ENCODE data around the gene BBS4. TPM values are rescaled to one million over a fixed set of nuclear protein-coding genes. Genes with fewer than 3 reads are reported as not detected.

The BBS4 gene
- total and polyA plus RNA-seq, 2 of the 4 experiments (the other 2 are of a cell fraction), result 15.8 to 21.0 TPM

DNA sequence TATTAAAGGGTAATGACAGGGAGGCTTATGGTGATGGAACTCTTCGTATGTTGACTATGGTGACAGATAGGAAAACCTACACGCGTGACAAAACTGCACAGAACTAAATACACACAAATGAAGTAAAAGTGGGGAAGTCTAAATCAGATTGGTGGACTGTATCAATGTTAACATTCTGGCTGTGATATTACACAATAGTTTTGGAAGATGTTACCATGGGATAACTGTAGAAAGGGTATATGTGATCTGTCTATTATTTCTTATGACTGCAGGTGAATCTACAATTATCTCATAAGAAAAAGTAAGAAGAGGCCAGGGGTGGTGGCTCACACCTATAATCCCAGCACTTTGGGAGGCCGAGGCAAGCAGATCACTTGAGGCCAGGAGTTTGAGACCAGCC, 9.2 kb upstream of the BBS4 start:
- no peak overlapping the region for H3K4me2 ChIP-seq (ENCODE audit: low read depth, low read length)
- H4K91ac ChIP-seq (ENCODE audit: insufficient read depth, low read depth, low read length), result no peak overlapping the region
- H3K23ac ChIP-seq (ENCODE audit: low read depth, low read length), result no peak overlapping the region
- H4K5ac ChIP-seq (ENCODE audit: low read depth, low read length), result no peak overlapping the region
- BruUV-seq (replicated peaks), result no TSS peak
- no peak overlapping the region for H3K56ac ChIP-seq (ENCODE audit: extremely low read depth, insufficient read depth, low read length)
- no peaks in the 10 kb centered on the region for H3K79me1 ChIP-seq (ENCODE audit: low read depth in 1 of 2, low read length in 2 of 2)
- no peak overlapping the region for H2AFZ ChIP-seq (replicated peaks; ENCODE audit: low read length, poor library complexity)
- DNase-seq (no peak), ATAC-seq (ENCODE audit: low read depth) (no peak)
- no peak overlapping the region for H2AK9ac ChIP-seq (replicated peaks; ENCODE audit: low read depth, low read length, poor library complexity)
- H3K9me3 ChIP-seq (ENCODE audit: control insufficient read depth, insufficient read depth, low read length), result no peaks in the 10 kb centered on the region
- no peak overlapping the region for H2AK5ac ChIP-seq (ENCODE audit: low read depth, low read length)
- no peak overlapping the region for H4K8ac ChIP-seq (ENCODE audit: low read depth in 2 of 2, low read length in 2 of 2)
- H3K4me1 ChIP-seq (ENCODE audit: control insufficient read depth, insufficient read depth, low read length), result no peaks in the 10 kb centered on the region
- no peaks in the 10 kb centered on the region for H3K36me3 ChIP-seq (ENCODE audit: control insufficient read depth, insufficient read depth, low read length)
- no peak overlapping the region for H3K4me3 ChIP-seq (ENCODE audit: insufficient read depth, low read depth, low read length)
- dilution Hi-C loops (cut with HindIII; ENCODE audit: low sequenced_read_pairs, unreplicated experiment) (no loop called here), in situ Hi-C loops (cut with MboI; ENCODE audit: low sequenced_read_pairs) (loop anchor here (10.0 kb wide), 2 partner anchors 62 to 372 kb away; no protein-coding TSS in a partner anchor), intact Hi-C loops (cut with micrococcal nuclease) (no loop called here)
- H3K9me1 ChIP-seq (ENCODE audit: insufficient read depth, low read length), result no peaks in the 10 kb centered on the region
- no peak overlapping the region for H2BK15ac ChIP-seq (ENCODE audit: low read depth, low read length)
- ChIA-PET POLR2A (ENCODE audit: unreplicated experiment) (no interaction called here), CTCF (no interaction called here)
- no peak overlapping the region for H3K27ac ChIP-seq (ENCODE audit: insufficient read depth, low read length)
- H3K14ac ChIP-seq (replicated peaks; ENCODE audit: low read depth, low read length), result no peak overlapping the region
- TF ChIP-seq NFE2L2 (IDR thresholded peaks at IDR 0.05; ENCODE audit: low read depth, low read length) (no peak), RAD21 (IDR thresholded peaks at IDR 0.05; ENCODE audit: low read length) (no peak), MXI1 (IDR thresholded peaks at IDR 0.05; ENCODE audit: borderline replicate concordance, low read depth, low read length) (no peak), CEBPB (IDR thresholded peaks at IDR 0.05; ENCODE audit: low read depth, low read length) (peak; percentile 72), FOS (IDR thresholded peaks at IDR 0.05; ENCODE audit: low read depth, low read length) (no peak), CHD1 (IDR thresholded peaks at IDR 0.05; ENCODE audit: low read depth, low read length) (no peak), RCOR1 (IDR thresholded peaks at IDR 0.05; ENCODE audit: insufficient replicate concordance, low read length) (no peak)
- H3K27me3 ChIP-seq (ENCODE audit: control insufficient read depth, insufficient read depth, low read length), result peaks cover 37% of the 10 kb centered on the region
- no peak overlapping the region for H3K4ac ChIP-seq (ENCODE audit: low read depth, low read length)
- H2BK20ac ChIP-seq (ENCODE audit: low read depth, low read length), result no peak overlapping the region
- no peak overlapping the region for H3K9ac ChIP-seq (ENCODE audit: low read depth, low read length)
- no peak overlapping the region for H2BK120ac ChIP-seq (ENCODE audit: low read depth, low read length)
- no peaks in the 10 kb centered on the region for H4K20me1 ChIP-seq (ENCODE audit: insufficient read depth, low read length)
- no peak overlapping the region for H2BK5ac ChIP-seq (ENCODE audit: low read depth, low read length, poor library complexity, severe bottlenecking)
- WGBS, 2 experiments (ENCODE audit: extremely low coverage in 2 of 2, insufficient read length in 1 of 2), result no CpG with 5 or more reads among the region's 4 CpGs
- no peak overlapping the region for H3K18ac ChIP-seq (ENCODE audit: low read depth, low read length)
